ENCODE results near the gene SOD2.

The SOD2 gene

DNA sequence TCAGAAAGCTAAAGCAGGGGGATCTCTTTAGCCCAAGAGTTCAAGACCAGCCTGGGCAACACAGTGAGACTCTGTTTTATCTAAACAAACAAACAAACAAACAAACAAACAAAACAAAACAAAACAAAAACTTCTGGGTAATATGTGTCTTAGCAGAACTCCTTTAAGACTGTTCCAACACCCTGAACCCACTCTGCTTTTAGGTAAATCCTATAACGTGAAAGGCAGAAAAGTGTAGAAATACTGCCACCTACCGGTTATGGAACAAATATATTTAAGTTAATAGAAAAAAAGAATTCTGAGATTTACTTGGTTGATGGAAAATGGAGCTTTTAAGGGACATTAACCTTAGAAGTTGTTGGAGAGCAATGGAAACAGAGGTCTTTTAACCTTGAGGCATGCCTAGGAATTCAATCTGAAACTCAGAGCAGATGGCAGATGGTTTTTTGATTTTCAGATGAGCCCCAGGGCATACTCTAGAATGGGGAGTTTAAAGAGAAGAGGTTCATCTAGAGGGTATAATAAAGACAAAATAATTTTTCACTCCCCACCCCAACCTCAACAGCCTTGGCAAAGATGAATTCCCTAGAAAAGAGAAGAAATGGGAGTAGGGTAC, 38.5 kb downstream of the SOD2 start:
- peak in 1 of 42 donors; percentile 7 for DNase-seq
- intact Hi-C loops (cut with DNase I) = no loop called here

DNA sequence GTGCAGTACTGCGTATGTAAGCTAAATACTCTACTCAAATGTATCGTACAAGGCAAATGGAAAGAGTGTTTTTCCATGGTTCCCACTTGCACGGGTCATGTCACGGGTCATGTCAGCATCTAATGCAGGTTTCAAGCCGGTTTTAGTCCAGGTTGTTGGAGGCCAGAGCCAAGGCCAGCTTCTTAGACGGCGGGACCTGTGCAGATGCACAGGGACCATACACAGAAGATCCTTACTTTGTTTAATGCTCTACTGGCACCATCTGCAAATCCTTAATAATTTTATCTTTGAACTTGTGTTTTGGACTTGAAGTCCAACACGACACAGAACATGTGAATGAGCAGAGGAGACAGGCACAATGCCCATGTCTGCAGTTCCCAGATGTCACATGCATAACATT, 42.7 kb downstream of the SOD2 start:
- intact Hi-C loops (cut with DNase I) = no loop called here

GRCh38 chr6:159649441-159649840, 43.6 kb downstream of the SOD2 start:
- intact Hi-C loops (cut with DNase I) = loop anchor here (10.0 kb wide), 1 partner anchor 475 kb away; no protein-coding TSS in a partner anchor
- DNase-seq = no peak

More for the DNA sequence above, 42.7 kb downstream of the SOD2 start:
- no peak for DNase-seq

DNA sequence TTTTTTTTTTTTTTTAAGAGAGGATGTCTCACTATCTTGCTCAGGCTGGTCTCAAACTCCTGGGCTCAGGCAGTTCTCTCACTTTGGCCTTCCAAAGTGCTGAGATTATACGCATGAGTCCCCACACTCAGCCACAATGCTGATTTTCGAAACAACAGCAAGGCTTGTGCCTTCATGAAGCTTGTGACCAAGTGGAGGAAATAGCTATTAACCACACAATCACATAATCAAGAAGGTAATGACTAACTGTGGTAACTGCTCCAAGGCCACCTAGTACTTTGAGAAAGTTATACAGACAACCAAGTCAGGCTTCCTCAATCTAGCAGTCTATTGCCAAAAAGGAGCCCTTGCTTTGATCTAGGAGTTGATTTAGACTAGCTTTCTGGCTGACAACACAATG, 46.3 kb downstream of the SOD2 start:
- DNase-seq = no peak
- intact Hi-C loops (cut with DNase I) = loop anchor here (10.0 kb wide), 1 partner anchor 472 kb away; no protein-coding TSS in a partner anchor

DNA sequence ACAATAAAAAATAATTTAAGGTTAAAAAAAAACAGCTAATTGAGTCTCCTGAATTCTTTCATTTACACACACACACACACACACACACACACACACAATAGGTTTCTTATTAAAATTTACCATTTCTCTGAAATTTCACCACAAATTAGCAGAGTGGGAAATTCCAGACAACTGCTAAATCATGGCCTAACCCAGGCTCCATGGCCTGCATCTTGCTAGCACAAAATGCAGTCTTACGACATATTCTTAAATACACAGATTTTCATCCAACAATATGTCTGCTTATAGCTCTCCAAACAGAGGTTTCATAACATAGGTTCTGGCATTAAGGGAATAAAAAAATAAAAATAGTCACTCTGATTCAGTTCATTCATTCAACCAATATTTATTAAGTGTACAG, 46.9 kb downstream of the SOD2 start:
- DNase-seq = no peak
- intact Hi-C loops (cut with DNase I) = loop anchor here (10.0 kb wide), 1 partner anchor 471 kb away; no protein-coding TSS in a partner anchor

- intact Hi-C loops (cut with DNase I) = loop anchor here (10.0 kb wide), 1 partner anchor 471 kb away; no protein-coding TSS in a partner anchor
- DNase-seq = no peak
These were observed 47.4 kb downstream of the SOD2 start for GRCh38 chr6:159645640-159646039.

Data from head of caudate nucleus (tissue), 42 donors.